ENCODE measurements around the gene TSPAN7.

TSPAN7 gene

GRCh38 chrX:38699121-38699520 is 137.8 kb downstream of the TSPAN7 start:
- DNase-seq: no peak

DNA sequence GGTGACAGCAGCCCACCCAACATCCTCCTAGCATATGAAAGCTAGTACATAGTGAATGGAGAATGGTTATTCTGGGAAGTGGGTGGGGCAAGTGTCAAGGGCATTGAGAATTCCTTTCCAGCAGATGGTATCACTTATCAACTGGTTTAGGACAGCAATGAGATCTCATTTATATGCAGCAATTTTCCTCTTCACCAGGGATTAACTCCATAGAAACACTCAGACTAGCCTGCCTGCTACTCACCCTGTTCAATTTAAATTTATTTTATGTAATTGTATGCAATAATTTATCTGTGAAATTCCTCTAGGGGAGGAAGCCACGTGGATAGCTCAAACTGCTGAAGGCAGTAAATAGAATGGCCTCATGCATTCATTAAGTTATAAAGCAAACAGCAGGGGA is 138.4 kb downstream of the TSPAN7 start:
- DNase-seq: no peak

DNA sequence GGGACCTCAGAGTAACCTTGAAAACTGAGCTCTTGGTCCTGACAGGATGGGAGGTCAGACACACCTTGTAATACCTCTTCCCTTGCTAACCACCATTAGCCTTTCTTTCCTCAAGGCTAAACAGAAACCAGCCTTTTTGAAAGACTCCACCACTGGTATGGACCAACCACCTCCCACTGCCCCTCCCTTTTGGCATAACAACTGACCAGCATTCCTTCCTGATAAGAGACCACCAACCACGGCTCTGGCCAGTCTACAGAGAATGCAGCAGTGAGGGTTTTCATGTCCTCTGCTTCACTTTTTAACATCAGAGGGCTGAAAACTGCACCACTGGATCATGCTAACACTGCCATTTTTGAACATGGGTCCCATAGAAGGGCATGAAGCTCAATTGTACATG is 139.7 kb downstream of the TSPAN7 start:
- DNase-seq: no peak

- no peak for DNase-seq
Observed at GRCh38 chrX:38704146-38704882, 143.0 kb downstream of the TSPAN7 start.

DNA sequence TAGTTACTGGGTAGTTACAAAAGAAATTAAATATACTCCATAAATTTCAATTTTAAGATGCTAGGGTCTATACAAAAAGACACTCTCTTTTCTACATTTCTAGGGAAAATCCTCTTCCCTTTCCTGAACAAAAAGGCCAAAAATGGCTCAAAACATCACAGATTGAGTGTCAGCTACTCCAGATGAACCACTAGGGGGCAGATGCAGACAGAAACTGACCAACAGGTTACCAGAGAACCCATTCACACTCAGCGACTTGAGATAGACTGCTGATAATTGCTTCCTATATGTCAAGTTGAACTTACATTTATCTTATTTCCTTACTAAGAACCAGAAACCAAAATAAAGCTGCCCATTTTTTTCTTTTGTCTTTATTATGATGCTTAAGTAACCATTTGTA is 156.5 kb downstream of the TSPAN7 start:
- peak; percentile 0 for DNase-seq

DNA sequence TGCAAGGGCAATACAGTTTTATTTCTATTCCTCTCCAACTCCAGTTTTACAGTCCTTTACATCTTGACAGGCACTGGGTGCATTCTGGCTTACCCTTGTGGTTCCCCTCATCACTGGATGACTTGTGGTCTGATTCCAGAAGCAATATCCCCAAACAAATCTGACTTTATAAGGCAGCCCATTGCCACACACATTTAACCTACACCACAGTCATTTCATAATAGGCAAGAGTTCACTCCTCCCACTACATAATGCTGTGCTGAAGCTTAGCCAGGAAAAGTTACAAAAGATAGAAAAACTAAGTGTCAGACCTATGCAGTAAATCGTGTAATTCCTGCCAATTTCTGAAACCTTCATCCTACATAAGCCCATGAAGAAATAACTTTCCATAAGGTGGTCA is 157.0 kb downstream of the TSPAN7 start:
- DNase-seq: no peak

- DNase-seq: no peak
Observed at GRCh38 chrX:38726612-38727011, 165.3 kb downstream of the TSPAN7 start.

DNA sequence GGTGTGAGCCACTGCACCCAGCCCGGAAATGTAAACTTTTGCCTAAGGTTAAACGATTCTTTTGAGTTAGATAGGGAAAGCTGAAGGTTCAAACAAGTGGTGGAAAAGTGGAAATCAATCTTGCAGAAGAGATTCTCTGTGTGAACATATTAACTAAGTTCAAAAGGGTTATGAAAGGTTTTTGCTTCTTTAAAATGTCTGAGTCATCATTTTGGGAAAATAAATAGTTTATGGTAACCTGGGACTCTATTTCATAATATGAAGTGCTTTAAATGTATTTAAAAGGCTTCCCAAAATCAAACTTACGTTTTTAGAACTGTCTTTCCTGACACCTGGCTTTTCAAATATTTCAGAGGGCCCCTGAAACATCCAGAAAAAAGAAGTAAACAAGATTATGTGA is 166.3 kb downstream of the TSPAN7 start:
- no peak for DNase-seq

DNA sequence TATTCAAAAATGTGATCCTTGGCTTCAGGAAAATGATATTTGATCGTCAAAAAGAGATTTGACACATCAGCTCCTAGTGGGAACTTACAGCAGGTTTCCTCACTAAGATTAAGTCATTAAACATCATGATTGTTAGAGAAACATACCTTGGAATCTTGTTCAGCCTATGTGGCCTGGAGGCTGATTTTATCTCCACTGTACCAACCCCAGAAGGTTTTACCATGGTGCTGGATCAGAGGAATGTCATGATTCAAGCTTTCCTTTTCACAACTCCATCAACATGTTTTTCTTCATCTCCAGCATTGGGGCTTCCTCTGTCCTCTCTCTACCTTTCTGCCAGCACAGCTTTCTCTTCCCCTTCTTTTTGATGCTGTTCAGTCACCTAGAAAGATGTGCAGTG is 171.5 kb downstream of the TSPAN7 start:
- DNase-seq: no peak

Measured in CD4-positive, alpha-beta T cell treated with Interleukin-10 for 1 hour (primary cell).